ENCODE data around the gene KIRREL3. TPM values are rescaled to one million over a fixed set of nuclear protein-coding genes. Genes with fewer than 3 reads are reported as not detected.

The KIRREL3 gene
- total RNA-seq, 1 donor from 2014 or later = 0.38 TPM

DNA sequence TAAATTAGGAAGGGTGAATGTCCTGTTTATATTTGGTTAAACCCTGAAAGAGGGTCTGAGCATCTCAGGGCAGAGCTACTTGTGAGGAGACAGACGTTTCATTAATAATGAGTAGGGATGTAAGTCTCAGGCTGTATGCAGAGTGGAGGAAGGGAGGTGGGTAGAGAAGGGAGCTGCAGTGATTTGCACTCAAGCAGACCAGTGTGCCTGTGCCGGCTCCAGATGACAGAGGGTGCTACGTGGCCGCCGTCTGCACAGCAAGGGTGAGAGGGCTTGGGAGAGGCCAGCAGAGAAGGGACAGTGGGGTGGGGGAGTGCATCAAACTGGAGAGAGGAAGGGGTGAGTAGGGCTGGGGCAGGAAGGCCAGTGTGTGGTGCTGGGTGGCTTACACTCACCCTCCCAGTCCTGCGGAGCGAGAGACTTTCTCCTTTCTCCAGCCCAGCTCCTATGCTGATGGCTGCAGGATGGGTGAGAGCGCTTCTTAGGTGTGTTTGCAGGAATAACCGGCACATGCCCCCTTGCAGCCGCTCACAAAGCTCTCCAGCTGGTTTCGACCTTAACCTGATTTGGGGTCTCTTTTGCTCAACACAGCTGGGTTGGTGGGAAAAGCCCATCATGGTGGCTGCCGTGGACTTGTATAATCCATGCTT lies 514.5 kb downstream of the KIRREL3 start:
- Mint-ChIP-seq H3K27me3 (ENCODE audit: unreplicated experiment) (peaks cover 8% of the 10 kb centered on the region), H3K36me3 (ENCODE audit: low read depth, unreplicated experiment) (no peaks in the 10 kb centered on the region), H3K27ac (ENCODE audit: unreplicated experiment) (no peak overlapping the region), H3K4me3 (ENCODE audit: unreplicated experiment) (no peak overlapping the region), H3K4me1 (ENCODE audit: unreplicated experiment) (peaks cover 4% of the 10 kb centered on the region), H3K9me3 (ENCODE audit: unreplicated experiment) (no peaks in the 10 kb centered on the region)
- TF ChIP-seq, protein P1, sequence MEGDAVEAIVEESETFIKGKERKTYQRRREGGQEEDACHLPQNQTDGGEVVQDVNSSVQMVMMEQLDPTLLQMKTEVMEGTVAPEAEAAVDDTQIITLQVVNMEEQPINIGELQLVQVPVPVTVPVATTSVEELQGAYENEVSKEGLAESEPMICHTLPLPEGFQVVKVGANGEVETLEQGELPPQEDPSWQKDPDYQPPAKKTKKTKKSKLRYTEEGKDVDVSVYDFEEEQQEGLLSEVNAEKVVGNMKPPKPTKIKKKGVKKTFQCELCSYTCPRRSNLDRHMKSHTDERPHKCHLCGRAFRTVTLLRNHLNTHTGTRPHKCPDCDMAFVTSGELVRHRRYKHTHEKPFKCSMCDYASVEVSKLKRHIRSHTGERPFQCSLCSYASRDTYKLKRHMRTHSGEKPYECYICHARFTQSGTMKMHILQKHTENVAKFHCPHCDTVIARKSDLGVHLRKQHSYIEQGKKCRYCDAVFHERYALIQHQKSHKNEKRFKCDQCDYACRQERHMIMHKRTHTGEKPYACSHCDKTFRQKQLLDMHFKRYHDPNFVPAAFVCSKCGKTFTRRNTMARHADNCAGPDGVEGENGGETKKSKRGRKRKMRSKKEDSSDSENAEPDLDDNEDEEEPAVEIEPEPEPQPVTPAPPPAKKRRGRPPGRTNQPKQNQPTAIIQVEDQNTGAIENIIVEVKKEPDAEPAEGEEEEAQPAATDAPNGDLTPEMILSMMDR (IDR thresholded peaks at IDR 0.05; ENCODE audit: unreplicated experiment) = no peak
- DNase-seq (ENCODE audit: low spot score) = no peak

DNA sequence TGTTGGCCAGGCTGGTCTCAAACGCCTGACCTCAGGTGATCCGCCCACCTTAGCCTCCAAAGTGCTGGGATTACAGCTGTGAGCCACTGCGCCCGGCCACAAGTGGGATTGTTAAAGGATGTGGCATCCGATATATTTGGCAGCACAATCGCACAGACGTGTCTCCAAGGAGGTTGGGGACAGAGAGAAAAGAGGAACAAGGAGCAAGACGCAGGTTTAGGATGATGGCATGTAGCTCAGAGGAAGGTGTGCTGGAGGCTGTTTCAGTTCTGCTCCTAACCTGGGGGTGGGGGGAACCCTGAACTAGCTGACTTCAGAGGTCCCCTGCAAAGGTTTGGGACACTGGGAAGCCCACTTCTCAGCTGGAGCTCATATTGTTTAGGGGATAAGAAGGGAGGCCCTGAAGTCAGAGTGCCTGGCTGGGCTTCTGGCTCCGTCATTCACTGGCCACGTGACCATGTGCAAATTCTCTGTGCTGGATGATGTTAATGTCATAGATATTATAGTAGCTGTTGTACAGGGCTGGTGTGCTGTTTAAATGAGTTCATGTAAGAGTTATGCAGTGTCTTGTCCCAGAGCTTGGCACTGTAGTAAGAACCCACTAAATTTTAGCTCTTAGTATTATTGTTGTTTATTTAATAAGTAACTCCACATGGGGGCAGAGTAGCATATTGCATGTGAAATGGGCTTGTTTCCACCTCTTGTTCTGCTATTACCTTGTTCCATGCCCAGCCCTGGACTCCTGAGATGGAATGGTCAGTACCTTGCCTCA lies 515.4 kb downstream of the KIRREL3 start:
- no peaks in the 10 kb centered on the region for H3K9me3 Mint-ChIP-seq (ENCODE audit: unreplicated experiment)
- TF ChIP-seq, protein P1 (IDR thresholded peaks at IDR 0.05; ENCODE audit: unreplicated experiment) = no peak
- H3K4me1 Mint-ChIP-seq (ENCODE audit: unreplicated experiment) = peaks cover 8% of the 10 kb centered on the region
- DNase-seq (ENCODE audit: low spot score) = no peak
- no peak overlapping the region for H3K4me3 Mint-ChIP-seq (ENCODE audit: unreplicated experiment)
- peak overlapping the region; percentile 39 for H3K27ac Mint-ChIP-seq (ENCODE audit: unreplicated experiment)
- H3K36me3 Mint-ChIP-seq (ENCODE audit: low read depth, unreplicated experiment) = no peaks in the 10 kb centered on the region
- peaks cover 8% of the 10 kb centered on the region for H3K27me3 Mint-ChIP-seq (ENCODE audit: unreplicated experiment)

DNA sequence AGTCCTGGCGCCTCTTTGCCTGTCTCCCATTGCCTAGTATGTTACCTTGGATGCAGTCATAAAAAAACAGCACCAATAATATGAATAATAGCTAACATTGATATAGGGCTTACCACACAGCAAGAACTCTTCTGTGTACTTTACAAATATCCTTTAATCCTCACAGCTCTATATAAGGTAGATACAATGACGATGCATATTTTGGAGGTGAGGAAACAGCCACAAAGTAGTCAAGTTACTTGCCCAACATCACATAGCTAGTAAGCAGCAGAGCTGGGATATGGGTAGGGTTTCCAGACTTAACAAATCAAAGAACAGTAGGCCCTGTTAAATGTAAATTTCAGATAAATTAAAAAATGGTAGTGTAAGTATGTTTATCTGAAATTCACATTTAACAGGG lies 516.3 kb downstream of the KIRREL3 start:
- no peak overlapping the region for H3K4me3 Mint-ChIP-seq (ENCODE audit: unreplicated experiment)
- H3K4me1 Mint-ChIP-seq (ENCODE audit: unreplicated experiment) = peaks cover 4% of the 10 kb centered on the region
- H3K9me3 Mint-ChIP-seq (ENCODE audit: unreplicated experiment) = no peaks in the 10 kb centered on the region
- H3K27ac Mint-ChIP-seq (ENCODE audit: unreplicated experiment) = no peak overlapping the region
- H3K27me3 Mint-ChIP-seq (ENCODE audit: unreplicated experiment) = peaks cover 10% of the 10 kb centered on the region
- no peaks in the 10 kb centered on the region for H3K36me3 Mint-ChIP-seq (ENCODE audit: low read depth, unreplicated experiment)
- TF ChIP-seq, protein P1 (IDR thresholded peaks at IDR 0.05; ENCODE audit: unreplicated experiment) = no peak
- DNase-seq (ENCODE audit: low spot score) = no peak

DNA sequence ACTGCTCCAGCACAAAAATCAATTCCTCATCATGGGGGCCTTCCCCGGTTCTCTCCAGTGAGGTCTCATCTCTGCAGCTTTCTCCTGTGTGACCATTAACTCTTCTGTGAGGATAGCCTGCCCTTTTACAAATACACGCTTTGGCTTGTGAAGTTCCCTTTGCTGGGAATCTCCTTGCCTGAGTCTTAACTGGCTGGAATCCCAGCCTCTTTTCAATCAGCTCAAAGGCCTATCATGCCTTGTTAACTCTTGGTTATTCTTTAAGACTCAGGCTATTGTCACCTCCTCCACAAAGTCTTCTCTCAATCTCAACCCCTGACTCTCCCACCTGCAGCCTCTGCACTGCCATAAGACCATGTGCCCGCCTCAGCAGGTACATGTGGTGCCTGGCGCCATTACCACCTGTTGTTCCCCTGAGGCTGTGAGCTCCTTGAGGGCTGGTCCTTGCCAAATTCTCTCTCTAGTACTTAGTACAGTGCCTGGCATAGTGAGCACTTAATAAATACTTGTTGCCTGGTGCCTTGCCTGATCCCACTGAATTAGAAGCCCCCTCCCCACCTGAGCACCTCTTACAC lies 516.9 kb downstream of the KIRREL3 start:
- H3K4me1 Mint-ChIP-seq (ENCODE audit: unreplicated experiment) = peaks cover 4% of the 10 kb centered on the region
- TF ChIP-seq, protein P1 (IDR thresholded peaks at IDR 0.05; ENCODE audit: unreplicated experiment) = no peak
- no peaks in the 10 kb centered on the region for H3K36me3 Mint-ChIP-seq (ENCODE audit: low read depth, unreplicated experiment)
- DNase-seq (ENCODE audit: low spot score) = no peak
- H3K9me3 Mint-ChIP-seq (ENCODE audit: unreplicated experiment) = no peaks in the 10 kb centered on the region
- H3K4me3 Mint-ChIP-seq (ENCODE audit: unreplicated experiment) = no peak overlapping the region
- H3K27ac Mint-ChIP-seq (ENCODE audit: unreplicated experiment) = no peak overlapping the region
- peaks cover 10% of the 10 kb centered on the region for H3K27me3 Mint-ChIP-seq (ENCODE audit: unreplicated experiment)
